ENCODE measurements around the gene CATSPER1. TPM values are rescaled to one million over a fixed set of nuclear protein-coding genes. Genes with fewer than 3 reads are reported as not detected.
"Not testable (repeated sequence)": the region's sequence is repeated elsewhere in the genome, so short reads cannot be mapped to it uniquely, and the experiment has no call there.

The CATSPER1 gene
- total RNA-seq, 4 donors from 2014 or later = 0.12 TPM; not detected in 3

GRCh38 chr11:66012946-66013761 lies 13.1 kb downstream of the CATSPER1 start:
- H3K27ac ChIP-seq = no peak overlapping the region
- peaks cover 0 to 9% (median 0%) of the 10 kb centered on the region in 3 donors for H3K4me1 ChIP-seq
- ATAC-seq = no peak
- no peaks in the 10 kb centered on the region for H3K9me3 ChIP-seq
- no peak overlapping the region for H3K4me3 ChIP-seq
- no CpG with 5 or more reads among the region's 12 CpGs for WGBS, 2 donors (ENCODE audit: low coverage in 1 of 2)
- H3K36me3 ChIP-seq = no peaks in the 10 kb centered on the region
- no peak for TF ChIP-seq POLR2A (IDR thresholded peaks at IDR 0.05)
- no peak for TF ChIP-seq POLR2AphosphoS5 (IDR thresholded peaks at IDR 0.05)
- no peak for TF ChIP-seq EP300 (IDR thresholded peaks at IDR 0.05)
- no peak for TF ChIP-seq CTCF (IDR thresholded peaks at IDR 0.05)
- H3K27me3 ChIP-seq = peaks cover 40% of the 10 kb centered on the region

DNA sequence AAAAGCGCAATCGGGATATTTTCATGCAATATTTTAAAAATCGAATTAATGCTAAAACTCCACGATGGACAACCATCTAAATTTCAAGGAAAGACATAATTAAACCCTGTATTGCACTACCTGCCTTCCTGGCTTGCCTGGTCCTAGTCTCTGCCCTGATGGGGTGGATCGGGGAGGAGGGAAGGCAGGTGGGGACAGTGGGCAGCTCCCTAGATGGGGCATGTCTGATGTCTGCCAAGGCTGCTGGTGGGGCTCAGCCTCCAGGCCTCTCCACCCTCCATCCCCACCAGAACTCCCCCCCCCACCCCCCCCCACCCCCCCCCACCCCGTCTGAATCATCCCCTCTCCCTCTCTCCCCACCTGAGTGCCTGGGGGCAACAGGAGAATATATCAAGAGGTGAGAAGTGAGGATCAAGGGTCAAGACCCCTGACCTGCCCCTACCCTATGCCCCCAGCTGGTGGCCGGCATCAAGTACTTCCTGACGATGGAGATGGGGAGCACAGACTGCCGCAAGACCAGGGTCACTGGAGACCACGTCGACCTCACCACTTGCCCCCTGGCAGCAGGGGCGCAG lies 13.8 kb downstream of the CATSPER1 start:
- WGBS, 2 donors (ENCODE audit: low coverage in 1 of 2) = 31% methylated on average over 3 of the region's 12 CpGs; no CpG with 5 or more reads in 1 of the 2 donors
- Histone ChIP-seq H3K36me3 (no peaks in the 10 kb centered on the region), H3K4me1 (peaks cover 0 to 9% (median 0%) of the 10 kb centered on the region in 3 donors), H3K27ac (no peak overlapping the region), H3K4me3 (peak overlapping the region in 1 of 2 donors; percentile 36), H3K27me3 (peaks cover 40% of the 10 kb centered on the region), H3K9me3 (no peaks in the 10 kb centered on the region)
- TF ChIP-seq POLR2A (IDR thresholded peaks at IDR 0.05) (no peak), EP300 (IDR thresholded peaks at IDR 0.05) (no peak)
- ATAC-seq = no peak

- Histone ChIP-seq H3K4me3 (peak within 1 kb of the TSS in 1 of 2 donors; percentile 36), H3K27me3 (peaks cover 40% of the 10 kb centered on the region), H3K4me1 (peaks cover 0 to 9% (median 0%) of the 10 kb centered on the region in 3 donors), H3K27ac (peak within 1 kb of the TSS in 1 of 4 donors; percentile 26), H3K9me3 (no peaks in the 10 kb centered on the region), H3K36me3 (no peaks in the 10 kb centered on the region)
- 10% methylated on average over 6 of the region's 61 CpGs; no CpG with 5 or more reads in 1 of the 2 donors for WGBS, 2 donors (ENCODE audit: low coverage in 1 of 2)
- no peak for TF ChIP-seq POLR2A (IDR thresholded peaks at IDR 0.05)
- TF ChIP-seq CTCF (IDR thresholded peaks at IDR 0.05) = no peak
- TF ChIP-seq POLR2AphosphoS5 (IDR thresholded peaks at IDR 0.05) = no peak
- no peak for TF ChIP-seq EP300 (IDR thresholded peaks at IDR 0.05)
- peak; percentile 11 for ATAC-seq
These were observed 14.4 kb downstream of the CATSPER1 start, which contains the start of gene CST6 for GRCh38 chr11:66011785-66012303. CST6 (plus strand) TSS chr11:66012008; CDS start chr11:66012045, 37 bp downstream.

GRCh38 chr11:66011239-66011784 lies 15.0 kb downstream of the CATSPER1 start:
- H3K36me3 ChIP-seq = no peaks in the 10 kb centered on the region
- no peak for ATAC-seq
- 33% methylated on average over 1 of the region's 14 CpGs; no CpG with 5 or more reads in 1 of the 2 donors for WGBS, 2 donors (ENCODE audit: low coverage in 1 of 2)
- H3K27ac ChIP-seq = no peak overlapping the region
- peaks cover 40% of the 10 kb centered on the region for H3K27me3 ChIP-seq
- H3K4me1 ChIP-seq = peaks cover 0 to 9% (median 0%) of the 10 kb centered on the region in 3 donors
- no peak overlapping the region for H3K4me3 ChIP-seq
- H3K9me3 ChIP-seq = no peaks in the 10 kb centered on the region
- TF ChIP-seq POLR2A (IDR thresholded peaks at IDR 0.05) = no peak
- no peak for TF ChIP-seq CTCF (IDR thresholded peaks at IDR 0.05)
- TF ChIP-seq POLR2AphosphoS5 (IDR thresholded peaks at IDR 0.05) = no peak
- no peak for TF ChIP-seq EP300 (IDR thresholded peaks at IDR 0.05)

DNA sequence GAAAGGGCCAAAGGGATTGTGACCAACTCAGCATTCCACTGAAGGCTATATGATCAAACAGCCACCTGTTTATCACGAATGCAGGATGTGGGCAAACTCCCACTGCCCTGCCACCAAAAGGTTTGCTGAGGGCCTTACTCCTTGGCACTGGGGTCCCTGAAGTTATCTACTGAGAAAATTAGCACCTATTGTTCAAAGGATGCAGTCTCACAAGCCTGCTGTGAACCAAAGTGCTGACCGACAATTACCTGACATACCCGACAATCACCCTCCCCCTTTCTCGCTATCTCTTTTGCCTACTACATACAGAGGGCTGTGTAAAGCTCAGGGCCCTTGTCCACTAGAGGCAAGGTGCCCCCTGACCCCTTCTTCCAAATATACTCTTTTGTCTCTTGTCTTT lies 16.2 kb downstream of the CATSPER1 start:
- H3K4me3 ChIP-seq, H3K36me3 ChIP-seq, H3K4me1 ChIP-seq, ATAC-seq, H3K9me3 ChIP-seq, H3K27ac ChIP-seq: not testable (repeated sequence)
- WGBS, 2 donors (ENCODE audit: low coverage in 1 of 2) = 43 to 60% methylated on average over 1 to 4 of the region's 4 CpGs
- peaks cover 34% of the 10 kb centered on the region for H3K27me3 ChIP-seq

Measured in gastroesophageal sphincter (tissue), 4 donors.